KBM-7 (cell line): ENCODE measurements around the gene PSMC3.

Experiments used
- DNase-seq: peaks from one replicate; pipeline ENCODE4 v3.0.0-alpha.2; 2015
- in situ Hi-C: fragments of 300-500 bp; cut with MboI; formaldehyde crosslinking; loops from 2 replicates; pipeline ENCODE4 v1.14.3; 2020; ENCODE audit warnings: low sequenced_read_pairs, low pct_unique_long_range_greater_than_20kb, mixed read lengths

PSMC3 gene

DNA sequence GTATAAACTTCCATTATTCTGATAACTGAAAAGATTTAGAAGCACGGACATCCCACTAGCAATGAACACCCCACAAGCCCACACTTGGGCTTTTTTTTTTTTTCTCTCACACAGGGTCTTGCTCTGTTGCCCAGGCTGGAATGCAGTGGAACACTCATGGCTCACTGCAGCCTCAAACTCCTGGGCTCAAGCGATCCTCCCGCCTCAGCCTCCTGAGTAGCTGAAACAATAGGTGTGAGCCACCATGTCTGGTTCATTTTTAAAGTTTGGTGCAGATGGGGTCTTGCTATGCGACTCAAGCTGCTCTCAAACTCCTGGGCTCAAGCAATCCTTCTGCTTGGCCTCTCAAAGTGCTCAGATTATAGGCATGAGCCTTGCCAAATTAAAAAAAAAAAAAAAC is 19.6 kb upstream of the PSMC3 start:
- DNase-seq = no peak
- in situ Hi-C loops = no loop called here

GRCh38 chr11:47443817-47444216 is 17.6 kb upstream of the PSMC3 start:
- in situ Hi-C loops = no loop called here
- DNase-seq = no peak

DNA sequence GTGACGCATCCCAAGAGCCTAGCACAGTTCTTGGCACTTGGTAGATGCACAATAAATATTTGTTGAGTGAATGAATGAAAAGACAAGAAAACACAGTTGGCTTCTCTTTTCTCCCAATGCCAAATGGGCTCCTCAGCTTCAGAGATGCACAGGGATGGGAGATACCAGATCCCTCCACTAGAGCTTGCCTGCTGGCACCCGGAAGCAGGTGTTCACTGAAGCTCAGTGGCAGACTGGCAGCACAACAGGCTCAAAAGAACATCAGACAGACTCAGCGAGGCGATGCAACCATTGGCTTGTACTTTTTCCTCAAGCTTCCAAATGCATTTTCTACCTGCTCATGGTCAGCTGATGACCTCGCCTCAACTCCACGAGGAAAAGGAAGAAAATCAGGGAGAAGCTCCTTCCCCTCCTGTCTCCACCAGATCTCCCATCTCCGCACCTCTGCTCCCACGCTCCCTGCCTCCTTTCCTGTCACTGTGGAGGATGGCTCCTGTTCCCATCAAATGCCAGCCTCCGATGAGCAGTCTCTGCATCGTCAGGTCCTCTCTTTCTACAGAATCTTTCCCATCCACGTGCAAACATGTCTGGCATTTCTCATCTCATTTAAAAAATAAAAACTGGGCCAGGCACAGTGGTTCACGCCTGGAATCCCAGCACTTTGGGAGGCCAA is 16.9 kb upstream of the PSMC3 start:
- no peak for DNase-seq
- in situ Hi-C loops = no loop called here

DNA sequence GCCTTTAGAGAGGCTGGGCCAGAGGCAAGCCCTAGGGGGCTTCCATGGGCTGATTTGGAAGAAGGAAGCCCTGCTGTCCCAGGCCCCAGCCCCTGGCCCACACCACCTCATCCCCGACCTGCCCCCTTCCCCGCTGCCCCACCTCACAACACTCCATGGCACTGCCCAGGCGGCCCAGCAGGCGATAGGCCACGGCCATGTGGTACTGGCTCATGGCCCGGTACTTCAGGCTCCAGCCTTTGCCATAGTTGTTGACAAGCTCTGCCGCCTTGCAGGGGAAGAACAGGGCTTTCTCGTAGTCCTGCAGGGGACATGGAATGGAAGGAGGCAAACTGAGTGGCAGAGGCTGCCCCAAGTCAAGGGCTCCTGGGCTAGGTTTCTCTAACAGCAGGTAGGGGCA is 16.3 kb upstream of the PSMC3 start:
- DNase-seq = no peak
- in situ Hi-C loops = no loop called here

DNA sequence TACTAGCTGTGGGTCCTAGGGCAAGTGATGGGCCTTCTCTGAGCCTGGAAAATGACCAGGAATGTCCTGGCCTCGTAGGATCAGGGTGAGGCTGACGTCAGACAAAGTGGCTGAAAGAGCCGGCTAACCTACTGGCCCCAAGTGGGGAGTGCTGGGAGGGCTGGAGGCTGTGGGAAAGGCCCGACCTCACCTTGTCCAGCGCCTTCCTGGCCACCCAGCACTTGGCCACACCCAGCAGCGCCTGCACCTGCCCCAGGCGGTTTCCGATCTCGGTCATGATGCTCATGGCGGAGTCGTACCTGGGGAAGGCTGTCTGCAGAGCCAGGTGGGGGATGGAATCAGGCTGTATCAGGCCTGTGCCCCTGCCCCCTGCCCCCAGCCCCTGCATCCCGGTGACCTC is 15.2 kb upstream of the PSMC3 start:
- no peak for DNase-seq
- in situ Hi-C loops = no loop called here

DNA sequence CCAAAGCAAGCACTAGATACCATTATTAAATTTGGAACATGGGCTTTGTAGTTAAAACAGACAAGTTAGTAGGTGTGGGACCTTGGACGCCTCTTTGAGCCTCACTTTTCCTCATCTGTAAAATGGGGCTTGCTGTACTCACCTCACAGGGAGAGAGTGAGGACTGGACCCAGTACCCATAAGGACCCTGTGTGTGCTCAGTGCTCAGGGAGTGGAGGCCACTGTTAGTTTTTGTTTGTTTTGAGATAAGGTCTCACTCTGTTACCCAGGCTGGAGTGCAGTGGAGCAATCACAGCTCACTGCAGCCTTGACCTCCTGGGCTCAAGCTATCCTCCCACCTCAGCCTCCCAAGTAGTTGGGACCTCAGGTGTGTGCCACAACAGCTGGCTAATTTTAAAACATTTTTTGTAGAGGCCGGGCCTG is 13.8 kb upstream of the PSMC3 start:
- no peak for DNase-seq
- in situ Hi-C loops = no loop called here

GRCh38 chr11:47438721-47439120 is 12.5 kb upstream of the PSMC3 start:
- in situ Hi-C loops = no loop called here
- DNase-seq = no peak

DNA sequence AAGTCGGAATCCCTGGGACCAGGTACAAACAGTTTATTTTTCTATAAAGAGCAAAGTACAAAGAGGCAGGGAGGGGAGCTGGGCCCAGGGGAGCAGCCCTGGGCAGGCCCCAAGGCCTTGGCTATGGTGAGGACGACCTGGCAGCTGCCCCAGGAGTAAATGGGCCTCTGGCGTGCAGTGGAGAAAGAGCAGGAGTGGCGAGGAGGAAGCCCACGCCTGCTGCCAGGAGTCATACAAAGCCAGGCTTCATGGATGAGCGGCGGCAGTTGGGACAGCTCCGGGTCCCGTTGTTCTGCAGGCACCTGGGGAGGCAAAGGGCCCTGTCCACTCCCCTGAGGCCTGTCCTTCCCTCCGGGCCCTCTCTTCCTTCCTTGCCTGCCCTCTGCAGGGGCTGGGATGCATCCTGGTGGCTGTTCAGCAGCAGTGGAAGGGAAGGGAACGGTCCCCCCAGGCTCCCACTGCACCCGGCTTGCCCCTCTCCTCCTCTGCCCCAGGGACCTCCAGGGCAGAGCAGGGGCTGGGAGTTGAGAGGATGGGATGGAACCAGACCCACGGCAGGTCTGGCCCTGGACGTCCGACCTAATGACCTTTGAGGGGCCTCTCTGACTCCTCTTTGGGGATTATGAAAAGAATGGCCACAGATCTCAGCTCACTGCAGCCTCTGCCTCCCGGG is 11.6 kb upstream of the PSMC3 start:
- in situ Hi-C loops = no loop called here
- DNase-seq = no peak

GRCh38 chr11:47437218-47437745 is 11.0 kb upstream of the PSMC3 start:
- in situ Hi-C loops = no loop called here
- no peak for DNase-seq

GRCh38 chr11:47436726-47437125 is 10.5 kb upstream of the PSMC3 start:
- no peak for DNase-seq
- in situ Hi-C loops = no loop called here

DNA sequence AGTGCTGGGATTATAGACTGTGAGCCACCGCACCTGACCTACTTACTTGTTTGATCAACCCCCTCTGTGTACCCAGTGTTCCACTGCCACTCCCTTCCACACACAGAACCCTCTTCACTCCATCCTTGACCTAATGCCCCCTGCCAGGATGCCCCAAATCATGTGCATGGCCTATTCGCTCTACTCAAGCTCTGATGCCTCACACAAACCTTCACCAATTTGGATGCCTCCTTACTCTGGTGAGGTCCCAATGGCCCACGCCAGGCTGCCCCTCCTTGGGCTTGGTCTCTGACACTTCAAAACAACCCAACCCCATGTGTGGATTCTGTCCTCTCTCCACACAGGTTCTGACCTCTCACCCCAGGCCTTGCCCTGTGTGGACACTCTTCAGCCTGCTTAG is 9.4 kb upstream of the PSMC3 start:
- in situ Hi-C loops = no loop called here
- DNase-seq = no peak

DNA sequence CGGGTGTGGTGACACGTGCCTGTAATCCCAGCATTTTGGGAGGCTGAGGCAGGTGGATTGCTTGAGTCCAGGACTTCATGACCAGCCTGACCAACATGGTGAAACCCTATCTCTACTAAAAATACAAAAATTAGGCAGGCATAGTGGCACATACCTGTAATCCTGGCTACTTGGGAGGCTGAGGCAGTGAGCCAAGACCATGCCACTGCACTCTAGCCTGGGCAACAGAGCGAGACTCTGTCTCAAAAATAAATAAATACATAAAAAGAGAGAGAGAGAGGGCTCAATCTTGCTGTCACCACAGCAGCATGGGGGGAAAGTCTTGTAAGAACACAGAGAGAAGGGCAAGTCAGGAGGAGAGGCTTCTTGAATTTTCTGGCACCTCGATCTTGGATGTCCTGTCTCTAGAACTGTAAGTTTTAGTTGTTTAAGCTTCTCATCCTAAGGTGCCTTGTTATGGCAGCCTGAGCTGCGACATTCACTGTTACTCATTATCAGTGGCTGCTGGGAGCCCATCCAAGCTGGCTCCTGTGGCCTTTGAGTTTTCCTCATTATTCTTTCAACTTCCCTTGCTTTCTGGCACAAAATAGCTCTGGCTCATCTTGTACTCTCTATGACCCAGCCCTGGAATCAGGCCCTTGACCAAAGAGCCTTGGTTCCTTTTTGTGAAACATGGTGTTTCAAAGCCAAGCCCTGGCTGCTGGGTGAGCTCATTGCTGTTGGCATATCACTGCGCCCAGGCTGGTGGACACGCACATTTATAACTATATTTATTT is 8.0 kb upstream of the PSMC3 start:
- in situ Hi-C loops = no loop called here
- DNase-seq = no peak

GRCh38 chr11:47433157-47433556 is 6.9 kb upstream of the PSMC3 start:
- DNase-seq = no peak
- in situ Hi-C loops = no loop called here

DNA sequence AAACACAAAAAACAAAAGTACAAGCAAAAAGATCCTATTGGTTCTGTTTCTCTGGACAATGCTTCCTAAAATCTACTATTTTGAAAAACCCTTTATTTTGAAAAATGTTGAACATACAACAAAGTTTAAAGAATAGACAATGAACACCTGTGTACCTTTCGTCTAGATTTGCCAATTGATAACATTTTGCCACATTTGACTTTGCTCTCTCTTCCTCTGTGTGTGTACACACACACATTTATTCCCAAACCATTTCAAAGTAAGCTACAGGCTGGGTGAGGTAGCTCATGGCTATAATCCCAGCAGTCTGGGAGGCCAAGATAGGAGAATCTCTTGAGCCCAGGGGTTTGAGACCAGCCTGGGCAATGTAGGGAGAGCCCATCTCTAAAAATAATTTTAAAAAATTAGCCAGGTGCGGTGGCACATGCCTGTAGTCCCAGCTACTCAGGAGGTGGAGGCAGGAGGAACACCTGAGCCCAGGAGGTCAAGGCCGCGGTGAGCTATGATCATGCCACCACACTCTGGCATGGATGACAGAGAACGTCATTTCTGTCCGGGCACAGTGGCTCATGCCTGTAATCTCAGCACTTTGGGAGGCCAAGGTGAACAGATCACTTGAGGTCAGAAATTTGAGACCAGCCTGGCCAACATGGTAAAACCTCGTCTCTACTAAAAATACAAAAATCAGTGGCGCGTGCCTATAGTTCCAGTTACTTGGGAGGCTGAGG is 5.3 kb upstream of the PSMC3 start:
- in situ Hi-C loops = no loop called here
- no peak for DNase-seq

- DNase-seq = no peak
- in situ Hi-C loops = no loop called here
Observed at GRCh38 chr11:47430524-47430923, 4.3 kb upstream of the PSMC3 start.

DNA sequence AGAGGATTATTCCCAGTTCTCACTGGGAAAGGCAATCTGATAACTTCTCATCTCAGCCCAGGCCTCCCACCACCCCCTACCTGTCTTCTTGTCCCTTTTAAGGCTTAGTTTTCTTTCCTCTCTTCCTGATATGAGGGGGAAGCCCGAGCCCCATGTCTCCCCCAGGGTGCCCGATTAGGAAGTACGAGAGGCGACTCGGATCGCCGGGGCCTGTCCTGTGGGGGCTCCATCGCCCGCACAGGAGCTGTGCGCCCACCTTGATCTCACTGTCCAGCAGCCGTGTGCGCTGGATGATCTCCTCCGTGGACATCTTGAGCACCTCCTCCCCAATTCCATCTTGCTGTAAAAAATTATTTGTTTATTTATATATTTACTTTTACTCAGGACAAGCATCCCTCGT is 628 bp downstream of the PSMC3 start:
- in situ Hi-C loops = no loop called here
- no peak for DNase-seq

DNA sequence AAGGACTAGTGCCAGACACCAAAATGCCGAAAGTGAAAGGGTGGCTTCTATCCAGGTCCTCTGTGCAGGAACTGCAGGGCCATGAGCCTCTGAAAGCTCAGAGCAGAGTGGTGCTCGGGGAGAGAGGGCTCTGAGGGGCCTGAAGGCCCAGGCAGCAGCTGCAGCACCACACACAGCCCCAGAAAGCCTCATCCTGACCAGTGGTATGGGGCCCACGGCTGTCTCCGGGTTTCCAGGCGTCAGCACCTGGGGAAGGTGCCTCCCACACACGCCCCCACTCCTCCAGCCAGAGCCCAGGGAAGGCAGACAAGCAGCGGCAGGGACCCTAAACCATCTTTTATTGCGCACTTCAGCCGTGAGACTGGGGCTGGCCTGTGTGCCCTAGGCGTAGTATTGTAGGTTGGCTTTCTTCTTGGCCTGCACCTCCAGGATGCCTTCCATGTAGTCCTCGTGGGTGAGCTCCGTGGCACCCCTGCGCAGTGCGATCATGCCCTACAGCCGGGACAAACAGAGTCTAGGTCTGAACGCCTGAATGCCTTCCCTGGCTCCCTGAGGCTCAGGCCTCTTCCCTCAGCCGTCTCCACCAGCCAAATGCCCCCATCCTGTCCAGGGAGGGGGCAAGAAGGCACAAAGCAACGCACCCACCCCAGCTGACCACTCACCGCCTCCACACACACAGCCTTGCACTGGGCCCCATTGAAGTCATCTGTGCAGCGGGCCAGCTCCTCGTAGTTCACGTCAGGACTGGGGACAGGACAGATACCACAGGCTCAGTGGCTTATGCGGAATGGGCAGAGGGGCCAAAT is 7.6 kb downstream of the PSMC3 start:
- in situ Hi-C loops = loop anchor here (25.0 kb wide), 1 partner anchor 156 kb away; the partner anchor contains the start of genes MADD and NR1H3
- DNase-seq = no peak

- in situ Hi-C loops = loop anchor here (25.0 kb wide), 1 partner anchor 155 kb away; the partner anchor contains the start of genes MADD and NR1H3
- DNase-seq = no peak
Observed at GRCh38 chr11:47417712-47418111, 8.5 kb downstream of the PSMC3 start.
